HG02763 (cell line): ENCODE measurements around the gene HEXD.
A peak's percentile ranks its signal among the peaks of the same experiment; 100 is the strongest.
"Not testable (repeated sequence)": the region's sequence is repeated elsewhere in the genome, so short reads cannot be mapped to it uniquely, and the experiment has no call there.

Experiments
- ATAC-seq: cut with Tn5 transposase; IDR thresholded peaks from one replicate; pipeline ENCODE4 v1.9.1; 2021; ENCODE audit warnings: mild to moderate bottlenecking, moderate library complexity; ENCODE audit not compliant: unreplicated experiment

Gene HEXD

DNA sequence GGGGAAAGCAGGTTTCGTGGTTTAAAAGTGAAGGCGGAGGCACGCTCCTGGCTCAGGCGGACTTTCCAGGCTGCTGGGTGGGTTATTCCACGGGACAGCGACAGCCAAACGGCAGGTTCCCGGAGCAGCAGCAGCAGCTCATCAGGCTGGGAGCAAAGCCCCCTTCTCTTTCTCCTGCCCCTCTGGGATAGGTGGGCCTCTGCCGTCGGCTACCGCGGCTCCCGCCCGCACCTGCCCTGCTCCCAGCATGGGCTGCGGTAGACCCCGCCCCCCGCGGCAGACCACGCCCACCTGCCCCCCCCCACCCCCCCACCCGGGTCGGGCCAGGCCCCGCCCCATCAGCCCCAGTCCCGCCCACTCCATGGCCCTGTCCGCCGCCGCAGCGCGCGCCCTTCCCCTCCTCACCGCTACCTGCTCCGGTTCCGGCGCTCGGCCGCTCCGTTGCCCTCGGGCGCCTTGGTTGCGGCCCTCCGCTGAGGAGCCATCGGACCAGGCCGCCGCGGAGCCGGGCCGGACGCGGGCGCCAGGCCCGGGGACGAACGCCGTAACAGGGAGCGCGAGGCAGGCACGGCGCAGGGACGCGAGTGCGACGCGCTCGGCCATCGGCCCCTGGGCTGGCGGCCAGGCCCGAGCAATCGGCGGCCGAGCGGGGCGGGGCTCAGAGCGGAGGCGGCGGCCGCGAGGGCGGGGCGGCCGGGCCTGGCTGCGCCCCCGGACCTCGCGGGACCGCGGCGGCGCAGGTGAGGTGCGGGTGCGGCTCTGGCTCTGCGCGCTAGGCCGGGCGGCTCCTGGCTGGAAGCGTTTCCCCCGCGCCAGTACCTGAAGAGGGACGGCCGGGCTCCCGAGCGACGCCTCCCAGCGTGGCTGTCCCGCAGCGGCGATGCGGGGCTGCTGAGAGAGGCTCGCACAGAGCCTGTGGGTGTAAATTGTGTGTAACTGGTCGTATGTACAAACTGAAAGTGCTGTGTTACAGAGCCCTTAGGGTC, at the start of gene HEXD, which contains the start of gene OGFOD3:
HEXD (plus strand) TSS at position 347 of the 986 bp plus-strand sequence. CDS start 1,453 bp downstream, outside the sequence.
OGFOD3 (minus strand) TSS at position 586 of the 986 bp plus-strand sequence; CDS start at position 485, 101 bp downstream.
- peak; percentile 89 for ATAC-seq

- no peak for ATAC-seq
Measured at GRCh38 chr17:82369211-82369610, 48.9 kb upstream of the HEXD start.

DNA sequence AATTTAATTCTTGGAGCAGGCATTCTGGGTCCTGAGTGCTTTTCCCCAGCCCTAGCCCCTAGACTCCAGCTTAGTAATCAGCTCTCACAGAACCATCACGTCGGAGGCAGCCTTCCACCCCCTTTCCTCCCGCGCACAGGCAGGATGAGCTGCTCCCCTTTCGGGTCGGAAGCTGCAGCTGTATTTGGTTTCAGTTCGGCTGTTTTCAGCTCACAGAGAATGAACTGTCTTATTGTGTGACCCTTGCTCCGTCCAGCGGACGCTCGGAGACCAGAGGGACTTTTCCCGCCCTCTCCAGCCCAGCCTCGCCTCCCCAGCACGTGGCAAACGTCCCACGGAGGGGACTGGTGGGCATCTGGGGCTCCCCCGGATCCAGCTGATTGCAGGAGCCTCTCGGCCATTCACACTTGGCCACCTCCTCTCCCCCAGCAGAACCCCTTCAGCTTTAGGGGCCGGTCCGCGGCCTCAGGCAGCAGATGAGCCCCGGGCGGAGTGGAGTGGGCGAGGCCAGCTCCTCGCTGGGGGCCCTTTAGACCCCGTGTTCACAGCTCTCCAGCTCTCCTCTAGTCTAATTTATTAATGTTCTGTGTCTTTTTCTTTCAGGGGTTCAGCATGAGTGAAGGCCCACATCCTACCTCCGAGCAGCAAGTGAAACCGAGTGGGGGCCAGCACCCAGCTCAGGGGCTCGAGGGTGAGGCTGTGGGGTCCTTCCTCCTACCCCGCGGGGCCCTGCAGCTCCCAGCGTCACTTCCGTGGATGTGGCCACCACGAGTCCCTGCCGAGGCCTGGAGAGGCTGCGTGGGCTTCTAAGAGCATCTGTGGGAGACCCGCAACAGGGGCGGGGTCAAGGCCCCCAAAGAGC, 47.4 kb upstream of the HEXD start:
- ATAC-seq = no peak

GRCh38 chr17:82371333-82372248, 46.6 kb upstream of the HEXD start, which contains the start of gene UTS2R:
Gene UTS2R, plus strand, starts transcription at chr17:82371765. Its CDS starts 2,560 bp downstream, at chr17:82374325.
- no peak for ATAC-seq

GRCh38 chr17:82372249-82373071, 45.7 kb upstream of the HEXD start:
- no peak for ATAC-seq

GRCh38 chr17:82373072-82373452, 45.1 kb upstream of the HEXD start:
- not testable (repeated sequence) for ATAC-seq

DNA sequence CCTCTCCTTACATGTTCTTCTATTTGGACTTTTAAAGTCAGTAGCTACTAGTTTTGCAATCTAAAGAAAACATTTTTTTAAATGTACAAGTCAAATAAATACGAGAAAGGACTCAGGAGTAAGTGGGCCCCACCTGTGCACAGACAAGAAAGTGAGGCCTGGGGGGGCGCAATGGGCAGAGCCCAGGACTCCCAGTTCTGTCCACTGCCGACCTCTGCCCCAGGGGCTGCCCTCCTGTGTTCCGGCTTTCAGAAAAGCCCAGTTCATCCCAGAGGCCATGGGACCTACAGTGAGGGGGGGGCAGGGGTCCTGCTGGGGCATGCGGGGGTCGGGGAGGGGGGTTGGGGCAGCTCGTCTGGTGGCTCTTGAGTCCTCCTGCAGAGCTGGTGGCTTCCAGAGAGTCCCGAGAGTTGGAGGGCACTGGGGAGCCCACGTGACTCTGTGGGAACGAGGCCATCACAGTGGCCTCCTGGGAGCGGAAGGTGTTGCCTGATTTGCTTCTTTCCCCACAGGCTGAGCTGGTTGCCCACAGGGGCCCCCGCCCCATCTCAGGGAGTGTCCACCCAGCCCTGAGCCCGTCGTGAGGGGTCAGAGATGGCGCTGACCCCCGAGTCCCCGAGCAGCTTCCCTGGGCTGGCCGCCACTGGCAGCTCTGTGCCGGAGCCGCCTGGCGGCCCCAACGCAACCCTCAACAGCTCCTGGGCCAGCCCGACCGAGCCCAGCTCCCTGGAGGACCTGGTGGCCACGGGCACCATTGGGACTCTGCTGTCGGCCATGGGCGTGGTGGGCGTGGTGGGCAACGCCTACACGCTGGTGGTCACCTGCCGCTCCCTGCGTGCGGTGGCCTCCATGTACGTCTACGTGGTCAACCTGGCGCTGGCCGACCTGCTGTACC, 44.2 kb upstream of the HEXD start:
- no peak for ATAC-seq

- no peak for ATAC-seq
Measured at GRCh38 chr17:82374626-82375331, 43.4 kb upstream of the HEXD start.

- ATAC-seq = no peak
Measured at GRCh38 chr17:82375359-82376041, 42.6 kb upstream of the HEXD start.

DNA sequence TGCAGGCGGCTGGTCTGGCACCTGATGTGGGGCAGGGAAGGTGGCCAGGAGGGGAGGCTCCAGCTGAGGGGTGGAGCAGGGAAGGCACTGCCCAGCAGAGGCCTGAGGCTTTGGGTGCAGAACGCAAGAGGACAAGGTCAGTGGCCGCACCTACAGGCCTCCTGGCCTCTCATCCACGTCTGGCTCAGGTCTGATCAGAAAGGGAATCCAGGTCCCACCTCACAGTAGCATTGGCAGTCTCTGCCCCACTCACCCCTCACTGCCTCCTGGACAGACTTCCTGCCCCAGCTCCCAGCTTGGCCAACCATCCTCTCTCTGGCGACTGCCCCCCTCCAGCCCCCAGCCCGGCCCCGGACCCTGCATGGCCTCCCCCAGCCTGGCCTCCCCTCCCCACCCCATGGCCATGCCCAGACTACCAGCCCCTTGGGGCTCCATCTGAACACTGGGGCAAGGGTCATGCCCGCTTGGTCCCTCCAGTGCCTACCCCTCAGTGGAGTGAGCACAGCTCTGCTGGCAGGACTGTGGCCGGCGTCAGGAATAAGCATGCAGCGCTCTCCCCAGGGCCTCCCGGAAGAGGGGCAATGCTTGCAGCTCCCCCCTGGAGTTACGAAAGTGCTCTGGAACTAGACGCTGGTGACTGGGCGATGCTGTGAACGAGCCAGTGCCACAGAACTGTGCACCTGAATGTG, 42.0 kb upstream of the HEXD start:
- no peak for ATAC-seq

- ATAC-seq = not testable (repeated sequence)
Measured at GRCh38 chr17:82377294-82377693, 40.9 kb upstream of the HEXD start.

- ATAC-seq = no peak
Measured at GRCh38 chr17:82377924-82378740, 40.0 kb upstream of the HEXD start.

DNA sequence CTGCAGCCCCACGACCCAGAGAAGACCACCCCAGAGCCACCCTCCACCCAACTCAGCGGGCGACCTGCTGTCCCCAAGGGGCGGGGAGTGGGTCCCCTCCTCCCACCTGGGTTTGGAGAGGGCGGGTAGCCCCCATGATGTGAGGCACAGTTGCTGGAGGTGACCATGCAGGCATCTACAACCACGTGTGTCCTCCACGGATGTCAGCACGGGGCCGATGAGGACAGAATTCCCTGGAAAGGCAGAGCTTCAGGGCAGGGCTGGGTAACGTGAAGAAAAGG, 39.5 kb upstream of the HEXD start:
- no peak for ATAC-seq

GRCh38 chr17:82380860-82381702, 37.1 kb upstream of the HEXD start:
- ATAC-seq = no peak

- not testable (repeated sequence) for ATAC-seq
Measured at GRCh38 chr17:82381703-82382009, 36.5 kb upstream of the HEXD start.
